Skeletal muscle cell (primary cell): ENCODE measurements around the gene SFMBT1.

Experiments
- DNase-seq: peaks from one replicate; pipeline ENCODE4 v3.0.0-alpha.2; 2010; ENCODE audit warnings: low read depth
- H3K4me3 ChIP-seq: 2 replicates; pipeline ENCODE4 v1.5.1; 2011; ENCODE audit warnings: low read depth, mild to moderate bottlenecking, control low read depth, low read length, moderate library complexity

SFMBT1 gene

DNA sequence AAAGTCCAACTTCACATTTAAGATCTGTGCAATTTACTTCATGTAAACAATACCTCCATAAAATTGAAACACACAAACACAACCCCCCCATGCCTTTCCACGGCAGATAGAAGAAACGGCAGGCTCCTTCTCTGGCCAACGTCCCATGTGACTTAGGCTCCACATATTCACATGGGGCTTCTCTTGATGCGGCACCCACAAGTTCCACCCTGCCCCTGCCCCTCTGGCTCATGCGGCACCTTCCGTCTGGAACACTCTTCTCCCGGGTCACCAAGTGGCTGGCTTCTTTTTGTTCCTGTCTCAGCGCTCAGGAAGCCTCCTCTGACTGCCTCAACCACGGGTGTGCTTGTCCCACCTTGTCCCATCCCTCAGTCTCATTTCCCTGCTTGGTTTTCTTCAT, 174.1 kb downstream of the SFMBT1 start:
- no peak for DNase-seq
- H3K4me3 ChIP-seq, result no peak overlapping the region

DNA sequence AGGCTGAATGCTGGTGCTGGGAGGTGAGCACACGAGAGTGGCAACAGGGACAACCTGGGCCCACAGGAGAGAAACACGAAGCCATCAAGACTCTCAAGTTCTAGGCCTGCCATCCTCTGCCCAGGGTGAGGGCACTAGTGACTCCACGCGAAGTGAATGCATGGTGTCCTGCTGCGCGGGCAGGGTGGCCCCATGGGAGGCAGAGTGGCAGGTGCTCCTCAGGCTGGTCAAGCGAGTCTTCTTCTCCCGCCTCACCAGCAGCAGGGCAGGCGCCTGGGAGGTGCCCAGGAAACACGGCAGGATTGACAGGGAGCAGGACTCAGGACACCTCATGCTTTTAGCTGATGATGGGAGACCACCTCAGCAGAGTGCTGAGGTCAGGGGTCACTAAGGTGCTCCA, 175.4 kb downstream of the SFMBT1 start:
- DNase-seq, result no peak
- H3K4me3 ChIP-seq, result no peak overlapping the region

DNA sequence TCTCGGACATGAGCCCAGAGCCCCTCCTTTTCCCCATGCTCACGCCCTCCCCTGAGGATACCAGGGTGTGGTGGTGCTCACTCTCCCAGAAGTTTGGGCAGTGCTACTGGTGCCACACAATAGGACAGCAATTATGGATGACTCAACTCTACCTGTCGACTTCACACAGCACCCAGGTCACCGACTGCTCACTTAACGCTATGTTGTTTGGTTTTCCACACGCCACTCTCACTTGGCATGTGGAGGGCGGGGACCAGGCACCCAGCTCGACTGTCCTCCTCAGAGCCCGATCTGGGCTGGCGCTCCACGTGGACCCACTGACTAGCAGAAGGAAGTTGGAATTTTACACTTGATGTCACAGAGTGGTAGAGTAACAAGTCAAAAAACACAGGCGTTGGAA, 179.4 kb downstream of the SFMBT1 start:
- DNase-seq, result no peak
- no peak overlapping the region for H3K4me3 ChIP-seq

DNA sequence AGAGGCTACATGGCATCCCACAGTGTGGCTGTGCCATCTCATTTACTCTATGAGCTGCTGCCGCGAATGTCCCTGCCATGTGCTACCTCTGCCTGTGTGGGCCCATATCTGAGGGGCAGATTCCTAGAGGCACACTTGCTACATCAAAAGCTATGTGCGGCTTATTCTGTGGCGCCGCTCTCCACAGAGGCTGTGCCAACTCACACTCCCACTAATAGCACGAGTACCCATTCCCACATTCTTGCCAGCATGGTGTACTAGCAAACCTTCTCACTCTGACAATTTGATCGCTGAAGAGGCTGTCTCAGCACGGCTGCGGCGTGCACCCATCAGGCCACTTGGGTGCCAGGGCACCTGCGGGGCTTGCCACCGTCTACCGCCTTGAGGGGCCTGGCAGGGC, 179.9 kb downstream of the SFMBT1 start:
- no peak overlapping the region for H3K4me3 ChIP-seq
- no peak for DNase-seq

DNA sequence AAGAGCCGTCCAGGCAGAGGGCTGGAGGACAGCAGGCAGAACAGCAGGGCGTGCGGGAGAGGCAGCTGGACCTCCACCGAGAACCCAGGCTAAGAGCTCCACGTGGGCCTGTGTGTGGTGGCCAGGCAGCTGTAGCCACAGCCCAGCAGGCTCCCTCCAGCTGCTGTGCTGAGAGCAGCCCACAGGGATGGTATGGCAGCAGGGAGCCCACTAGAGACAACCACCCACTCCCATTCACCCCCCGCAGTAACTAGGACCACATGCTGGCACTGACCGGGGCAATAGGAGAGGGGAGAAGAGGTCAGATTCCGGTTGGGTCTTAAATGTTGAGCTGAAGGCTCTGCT, 185.5 kb downstream of the SFMBT1 start:
- no peak for DNase-seq
- no peak overlapping the region for H3K4me3 ChIP-seq

DNA sequence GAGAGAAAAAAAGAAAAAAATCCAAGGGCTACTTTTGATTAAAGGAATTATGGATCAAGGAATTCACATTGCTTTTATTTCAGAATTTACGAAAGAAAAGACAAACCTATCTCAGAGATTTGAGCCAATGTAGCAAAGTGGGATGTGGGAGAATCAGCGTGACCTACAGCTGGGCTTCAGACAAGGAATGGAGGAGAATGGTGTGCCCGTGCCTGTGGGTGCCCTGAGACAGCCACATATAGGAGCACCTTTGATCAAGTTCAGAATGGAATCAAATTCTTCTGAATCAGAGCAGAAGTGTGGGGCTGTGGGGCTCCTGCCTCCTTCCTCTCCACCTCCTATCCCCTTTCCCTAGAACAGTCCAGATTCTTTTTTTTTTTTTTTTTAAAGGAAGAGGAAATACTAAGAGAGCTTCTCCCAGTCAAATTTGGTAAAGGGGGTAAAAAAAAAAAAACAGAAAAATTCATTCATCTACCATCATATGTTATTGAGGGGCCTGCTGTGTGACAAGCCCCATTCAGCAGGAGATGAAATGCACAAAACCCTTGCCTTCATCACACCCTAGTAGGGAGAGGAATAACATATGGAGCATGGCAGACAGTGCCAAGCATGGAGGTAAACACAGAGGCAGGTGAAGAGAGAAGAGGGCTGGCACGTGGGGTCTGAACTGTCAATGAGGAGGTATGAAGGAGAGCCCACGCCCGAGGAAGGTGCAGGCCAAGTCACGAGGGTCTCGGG, 186.0 kb downstream of the SFMBT1 start:
- no peak overlapping the region for H3K4me3 ChIP-seq
- DNase-seq, result no peak

DNA sequence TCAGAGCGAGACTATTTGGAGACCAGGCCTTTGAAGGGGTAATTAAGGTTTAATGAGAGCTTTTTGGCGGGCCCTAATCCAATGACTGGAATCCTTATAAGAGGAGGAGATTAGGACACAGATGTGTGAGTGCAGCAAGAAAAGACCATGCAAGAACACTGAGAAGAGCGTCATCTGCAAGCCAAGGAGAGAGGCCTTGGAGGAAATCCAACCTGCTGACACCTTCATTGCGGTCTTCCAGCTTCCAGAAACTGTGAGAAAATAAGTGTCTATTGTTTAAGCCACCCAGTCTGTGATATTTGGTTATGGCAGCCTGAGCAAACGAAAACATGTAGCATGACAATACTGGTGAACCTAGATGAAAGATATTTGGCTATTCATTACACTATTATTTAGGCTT, 188.0 kb downstream of the SFMBT1 start:
- DNase-seq, result no peak
- H3K4me3 ChIP-seq, result no peak overlapping the region

DNA sequence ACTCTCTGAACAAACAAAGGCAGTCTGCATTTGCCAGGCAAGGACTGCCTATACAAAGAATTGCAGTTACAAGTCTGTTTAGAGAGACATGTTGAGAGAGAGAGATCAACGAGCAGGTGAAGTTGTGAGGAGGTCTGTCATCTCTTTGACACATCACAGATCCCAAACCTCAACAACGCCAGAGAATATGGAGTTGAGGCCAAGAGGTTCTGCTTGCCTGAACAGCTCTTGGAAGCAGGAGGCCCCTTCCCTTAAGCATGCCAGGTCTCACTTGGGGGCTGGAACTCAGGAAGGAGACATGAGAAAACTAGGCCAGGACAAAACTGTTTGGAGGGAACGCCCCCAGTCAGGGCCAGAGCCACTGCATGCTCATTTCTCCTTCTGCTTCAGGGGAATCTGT, 188.7 kb downstream of the SFMBT1 start:
- no peak overlapping the region for H3K4me3 ChIP-seq
- DNase-seq, result no peak

DNA sequence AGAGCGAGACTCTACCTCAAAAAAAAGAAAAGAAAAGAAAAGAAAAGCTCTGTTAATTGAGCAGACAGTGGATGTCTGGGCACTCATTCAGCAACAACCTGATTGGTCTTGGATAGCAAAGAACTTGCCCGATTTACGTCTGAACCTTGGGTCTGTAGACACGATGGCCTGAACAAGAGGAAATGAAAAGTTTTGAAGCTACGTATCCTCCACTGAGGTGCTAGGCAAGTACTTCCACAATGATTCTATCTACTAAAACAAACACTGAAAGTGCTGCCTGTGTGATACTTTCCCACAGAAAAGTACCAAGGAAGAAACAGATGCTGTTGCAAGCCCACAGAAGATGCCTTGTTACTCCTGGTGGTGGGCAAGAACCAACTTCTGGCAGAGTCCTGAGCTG, 189.2 kb downstream of the SFMBT1 start:
- DNase-seq, result no peak
- H3K4me3 ChIP-seq, result no peak overlapping the region

DNA sequence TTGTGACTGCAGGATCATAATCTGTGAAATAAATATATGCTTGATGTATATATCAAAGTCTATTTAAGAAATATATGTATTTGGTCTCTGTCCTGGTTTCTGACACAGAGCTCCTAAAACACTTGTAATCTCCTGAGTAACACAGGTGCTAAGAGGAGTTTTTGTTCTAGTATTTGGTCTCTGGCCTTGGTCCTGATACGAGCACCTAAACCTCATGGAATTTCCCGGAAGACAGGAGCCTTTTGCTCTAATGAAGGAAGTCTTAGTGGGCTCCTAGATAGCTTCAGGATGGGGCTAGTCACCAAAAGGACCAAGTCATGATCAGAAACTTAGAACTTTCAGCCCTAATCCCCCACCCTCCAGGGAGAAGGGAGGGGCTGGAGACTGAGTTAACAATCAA, 191.9 kb downstream of the SFMBT1 start:
- H3K4me3 ChIP-seq, result no peak overlapping the region
- no peak for DNase-seq
